GM18867 (cell line): ENCODE results near the gene SNX8.

Source experiments
- ATAC-seq: cut with Tn5 transposase; IDR thresholded peaks from one replicate; pipeline ENCODE4 v1.9.1; 2021; ENCODE audit warnings: mild to moderate bottlenecking, moderate library complexity; ENCODE audit not compliant: unreplicated experiment

Gene SNX8

DNA sequence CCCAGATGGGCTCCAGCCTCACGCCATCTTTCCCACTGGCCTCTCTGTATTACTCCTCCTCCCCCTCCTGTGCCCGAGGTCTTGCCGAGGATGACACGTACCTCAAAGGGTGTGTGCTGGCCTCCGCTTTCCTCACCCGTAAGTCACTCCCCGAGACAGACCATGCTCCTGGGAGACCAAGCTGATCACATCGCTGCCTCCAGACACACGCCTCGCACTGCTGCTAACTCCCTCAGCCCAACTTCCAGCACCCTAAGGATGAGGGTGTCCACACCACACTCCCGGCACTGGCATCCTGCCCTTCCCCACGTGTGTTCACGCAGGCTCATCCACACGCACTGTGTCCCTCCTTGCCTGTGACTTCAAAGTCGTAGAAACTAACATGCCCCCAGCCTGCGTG is 105.5 kb downstream of the SNX8 start:
- no peak for ATAC-seq

- ATAC-seq, result no peak
Measured at GRCh38 chr7:2205036-2205780, 109.0 kb downstream of the SNX8 start.

GRCh38 chr7:2204446-2204845 is 109.8 kb downstream of the SNX8 start:
- ATAC-seq, result no peak

DNA sequence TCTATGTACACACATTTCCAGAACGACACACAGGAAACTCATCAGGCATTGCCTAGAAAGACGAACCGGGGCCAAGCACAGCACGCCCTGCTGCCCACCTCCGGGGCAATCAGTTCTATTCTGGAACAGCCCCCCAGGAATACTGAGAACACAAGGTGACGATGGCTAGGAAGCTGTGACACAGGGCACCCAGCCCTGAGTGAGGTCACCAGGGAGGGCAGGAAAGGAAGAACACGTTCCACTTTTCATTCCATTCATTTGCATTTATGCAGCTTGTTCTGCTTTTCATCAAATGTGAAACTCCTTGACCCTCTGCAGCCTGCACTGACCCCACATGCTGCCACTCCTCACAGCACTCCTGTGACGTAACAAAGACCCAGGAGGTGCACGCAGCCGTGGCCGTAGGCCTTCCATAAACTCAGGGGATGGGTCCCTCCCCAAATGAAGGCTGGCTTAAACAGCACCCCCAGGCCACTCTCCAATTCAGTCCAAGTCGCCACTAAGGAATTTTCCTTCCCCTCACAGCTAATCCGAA is 110.4 kb downstream of the SNX8 start:
- peak; percentile 58 for ATAC-seq

DNA sequence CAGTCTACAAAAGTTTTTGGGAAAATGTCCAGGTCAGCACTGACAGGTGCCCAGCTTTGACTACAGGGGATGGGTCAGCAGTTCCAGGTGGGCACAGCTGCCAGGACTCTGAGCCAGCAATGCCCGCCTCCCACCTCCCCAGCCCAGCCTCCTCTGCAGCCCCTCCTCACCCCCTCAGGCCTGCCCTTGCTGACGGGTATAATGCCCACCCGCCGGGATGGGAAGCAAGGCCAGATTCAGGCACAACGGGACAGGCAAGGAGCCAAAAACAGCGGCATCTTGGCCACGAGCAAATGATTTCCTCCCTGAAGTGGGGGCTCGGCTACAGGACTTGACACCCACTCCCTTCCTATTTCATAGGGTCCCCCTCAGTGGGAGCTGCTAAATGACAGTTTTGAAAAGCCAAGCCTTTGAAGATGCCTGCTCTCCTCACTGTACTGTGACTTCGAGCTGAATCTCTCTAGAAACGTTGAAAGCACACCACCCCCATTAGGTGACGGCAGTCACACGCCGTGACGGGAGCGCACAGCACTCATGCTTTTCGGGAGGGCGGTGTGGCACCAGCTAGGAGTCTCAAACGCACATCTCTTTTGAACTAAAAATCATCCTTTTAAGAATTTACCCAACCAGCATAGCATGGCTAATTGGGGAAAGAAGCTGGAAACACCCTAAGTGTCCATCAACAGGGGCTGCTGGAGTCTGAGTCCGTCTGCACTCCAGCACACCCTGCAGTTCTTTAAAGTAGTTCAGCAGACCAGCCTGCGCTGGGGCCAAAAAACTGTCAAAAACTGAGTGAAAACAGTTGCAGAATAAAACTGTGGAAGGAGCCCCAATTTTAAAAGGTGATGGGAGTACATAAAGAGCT is 111.1 kb downstream of the SNX8 start:
- ATAC-seq, result no peak

DNA sequence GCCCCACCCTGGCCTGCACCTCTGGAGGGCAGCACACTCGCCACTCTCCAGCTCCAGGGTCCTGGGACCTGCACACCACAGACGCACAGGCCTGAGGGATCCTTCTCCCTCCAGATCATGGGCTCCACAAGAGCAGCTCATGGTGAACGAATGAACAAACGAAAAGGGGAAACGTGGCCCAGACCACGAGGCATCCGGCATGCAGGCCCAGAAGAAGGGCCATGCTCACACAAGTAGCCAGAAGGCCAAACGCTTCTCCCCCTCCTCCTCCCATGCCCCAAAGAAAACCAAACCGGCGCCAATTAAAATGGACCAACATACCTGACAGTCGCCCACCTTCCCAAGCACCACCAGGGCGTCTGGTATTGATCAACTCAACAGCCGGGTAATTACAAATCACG is 111.9 kb downstream of the SNX8 start:
- ATAC-seq, result no peak
